H9 (cell line): ENCODE results near the gene ILF2. TPM values are rescaled to one million over a fixed set of nuclear protein-coding genes. Genes with fewer than 3 reads are reported as not detected.

Experiments used
- DNase-seq: peaks from one replicate; pipeline ENCODE4 v3.0.0-alpha.2; 2017
- H2AFZ ChIP-seq: one replicate; pipeline ENCODE4 v1.6.1; 2013; ENCODE audit warnings: mild to moderate bottlenecking, low read length, control low read depth, moderate library complexity
- H2AK5ac ChIP-seq: 2 replicates; pipeline ENCODE4 v1.6.1; 2013; ENCODE audit warnings: low read length, control low read depth, mixed read lengths; ENCODE audit not compliant: insufficient read length
- H2BK120ac ChIP-seq: one replicate; pipeline ENCODE4 v1.6.1; 2013; ENCODE audit warnings: low read depth, mild to moderate bottlenecking, low read length, control low read depth, inconsistent platforms; ENCODE audit not compliant: poor library complexity, severe bottlenecking
- H2BK12ac ChIP-seq: 2 replicates; pipeline ENCODE4 v1.6.1; 2013; ENCODE audit warnings: low read length, control low read depth, mixed read lengths, low read depth; ENCODE audit not compliant: insufficient read length
- H2BK15ac ChIP-seq: 2 replicates; pipeline ENCODE4 v1.6.1; 2013; ENCODE audit warnings: low read depth, low read length, control low read depth
- H2BK20ac ChIP-seq: one replicate; pipeline ENCODE4 v1.6.1; 2013; ENCODE audit warnings: low read depth, mild to moderate bottlenecking, low read length, control low read depth, inconsistent platforms; ENCODE audit not compliant: poor library complexity, severe bottlenecking
- H2BK5ac ChIP-seq: 2 replicates; pipeline ENCODE4 v1.6.1; 2013; ENCODE audit warnings: low read length, control low read depth, mixed read lengths; ENCODE audit not compliant: insufficient read length
- H3K14ac ChIP-seq: 2 replicates; pipeline ENCODE4 v1.6.1; 2013; ENCODE audit warnings: low read length, control low read depth; ENCODE audit not compliant: insufficient read depth
- H3K18ac ChIP-seq: 2 replicates; pipeline ENCODE4 v1.6.1; 2013; ENCODE audit warnings: low read depth, mild to moderate bottlenecking, mixed read lengths, low read length, control low read depth; ENCODE audit not compliant: insufficient read length
- H3K23ac ChIP-seq: 2 replicates; pipeline ENCODE4 v1.6.1; 2013; ENCODE audit warnings: low read length, control low read depth, mixed read lengths, low read depth; ENCODE audit not compliant: insufficient read length
- H3K23me2 ChIP-seq: 2 replicates; pipeline ENCODE4 v1.6.1; 2013; ENCODE audit warnings: low read depth, mild to moderate bottlenecking, mixed read lengths, low read length, control low read depth; ENCODE audit not compliant: insufficient read length, poor library complexity, severe bottlenecking
- H3K27ac ChIP-seq: 2 replicates; pipeline ENCODE4 v1.5.1; 2013; ENCODE audit warnings: low read length, control low read depth, mixed read lengths, low read depth; ENCODE audit not compliant: insufficient read length
- H3K27me3 ChIP-seq: 2 replicates; pipeline ENCODE4 v1.6.1; 2013; ENCODE audit warnings: low read length, control low read depth, inconsistent platforms; ENCODE audit not compliant: insufficient read depth
- H3K4ac ChIP-seq: 2 replicates; pipeline ENCODE4 v1.6.1; 2013; ENCODE audit warnings: low read depth, mild to moderate bottlenecking, control low read depth, inconsistent platforms, low read length, moderate library complexity
- H3K4me1 ChIP-seq: 2 replicates; pipeline ENCODE4 v1.6.1; 2013; ENCODE audit warnings: low read length, control low read depth, inconsistent platforms; ENCODE audit not compliant: insufficient read depth
- H3K4me2 ChIP-seq: 2 replicates; pipeline ENCODE4 v1.6.1; 2013; ENCODE audit warnings: low read length, control low read depth, mixed read lengths; ENCODE audit not compliant: insufficient read length, insufficient read depth
- H3K56ac ChIP-seq: 2 replicates; pipeline ENCODE4 v1.6.1; 2013; ENCODE audit warnings: low read depth, mild to moderate bottlenecking, mixed read lengths, low read length, control low read depth; ENCODE audit not compliant: insufficient read length
- H3K79me1 ChIP-seq: 2 replicates; pipeline ENCODE4 v1.6.1; 2013; ENCODE audit warnings: low read depth, mild to moderate bottlenecking, moderate library complexity, low read length, control low read depth, inconsistent platforms; ENCODE audit not compliant: insufficient read depth, poor library complexity, severe bottlenecking
- H3K79me2 ChIP-seq: 2 replicates; pipeline ENCODE4 v1.6.1; 2013; ENCODE audit warnings: low read length, control low read depth, inconsistent platforms; ENCODE audit not compliant: insufficient read depth
- H3K9ac ChIP-seq: 2 replicates; pipeline ENCODE4 v1.6.1; 2013; ENCODE audit warnings: low read length, control low read depth, mixed read lengths; ENCODE audit not compliant: insufficient read length; ENCODE audit errors: extremely low read depth
- H3K9me3 ChIP-seq: one replicate; pipeline ENCODE4 v1.6.1; 2013; ENCODE audit warnings: low read depth, low read length, inconsistent platforms; ENCODE audit not compliant: control insufficient read depth
- H3T11ph ChIP-seq: one replicate; pipeline ENCODE4 v1.6.1; 2013; ENCODE audit warnings: mild to moderate bottlenecking, low read length, control low read depth, inconsistent platforms
- H4K20me1 ChIP-seq: one replicate; pipeline ENCODE4 v1.6.1; 2013; ENCODE audit not compliant: control insufficient read depth, insufficient read length, insufficient read depth
- H4K5ac ChIP-seq: 2 replicates; pipeline ENCODE4 v1.6.1; 2013; ENCODE audit warnings: low read depth, mild to moderate bottlenecking, mixed read lengths, low read length, control low read depth; ENCODE audit not compliant: insufficient read length
- H4K8ac ChIP-seq: replicated peaks from 2 replicates; pipeline ENCODE4 v1.6.1; 2013; ENCODE audit warnings: low read length, control low read depth, mixed read lengths, low read depth; ENCODE audit not compliant: insufficient read length
- H4K91ac ChIP-seq: 2 replicates; pipeline ENCODE4 v1.6.1; 2013; ENCODE audit warnings: low read depth, mild to moderate bottlenecking, moderate library complexity, mixed read lengths, low read length, control low read depth; ENCODE audit not compliant: insufficient read length
- H3K27ac Mint-ChIP-seq, 3 experiments: 2 replicates in 2 of 3; 3 replicates in 1 of 3; pipeline ENCODE4 v1.8.0; 2020 to 2021; ENCODE audit warnings: mixed read lengths in 3 of 3, mild to moderate bottlenecking in 1 of 3, moderate library complexity in 1 of 3
- H3K27me3 Mint-ChIP-seq: 2 replicates; pipeline ENCODE4 v1.8.0; 2021; ENCODE audit warnings: low read depth, mild to moderate bottlenecking, moderate library complexity, mixed read lengths
- H3K36me3 Mint-ChIP-seq, 3 experiments: 2 replicates in 2 of 3; 3 replicates in 1 of 3; pipeline ENCODE4 v1.8.0; 2020 to 2021; ENCODE audit warnings: low read depth in 3 of 3, mixed read lengths in 3 of 3; ENCODE audit not compliant: insufficient read depth in 1 of 3
- H3K4me1 Mint-ChIP-seq, 2 experiments: 2 replicates each; pipeline ENCODE4 v1.8.0; 2020; ENCODE audit warnings: mixed read lengths in 2 of 2
- H3K4me3 Mint-ChIP-seq, 2 experiments: 2 replicates in 1 of 2; 3 replicates in 1 of 2; pipeline ENCODE4 v1.8.0; 2020 to 2021; ENCODE audit warnings: mild to moderate bottlenecking in 2 of 2, mixed read lengths in 2 of 2, moderate library complexity in 1 of 2
- H3K9me3 Mint-ChIP-seq, 2 experiments: 2 replicates in 1 of 2; 3 replicates in 1 of 2; pipeline ENCODE4 v1.8.0; 2020; ENCODE audit warnings: mild to moderate bottlenecking in 2 of 2, mixed read lengths in 2 of 2, moderate library complexity in 1 of 2
- WGBS: extraction: QIAGEN DNeasy Blood & Tissue Kit; methylation state at CpG from one replicate; pipeline ENCODE4 v1.1.7; 2013; ENCODE audit warnings: missing lambda C conversion rate, low lambda C conversion rate, mixed read lengths; ENCODE audit not compliant: insufficient read length; ENCODE audit errors: extremely low coverage; 5-methylcytosine and 5-hydroxymethylcytosine counted together
- total RNA-seq: library from RNA; stranded (reverse); gene quantifications from 2 replicates; pipeline ENCODE4 v1.2.1, GENCODE V29; 2021
- TF ChIP-seq, protein P1 (sequence below): fragments of 200-600 bp; sonication (generic); conservative IDR thresholded peaks from 3 replicates; pipeline ENCODE4 v1.8.0; 2021; ENCODE audit warnings: antibody characterized with exemption, mild to moderate bottlenecking

The ILF2 gene
- total RNA-seq, 1 experiment from 2014 or later = 357 TPM

DNA sequence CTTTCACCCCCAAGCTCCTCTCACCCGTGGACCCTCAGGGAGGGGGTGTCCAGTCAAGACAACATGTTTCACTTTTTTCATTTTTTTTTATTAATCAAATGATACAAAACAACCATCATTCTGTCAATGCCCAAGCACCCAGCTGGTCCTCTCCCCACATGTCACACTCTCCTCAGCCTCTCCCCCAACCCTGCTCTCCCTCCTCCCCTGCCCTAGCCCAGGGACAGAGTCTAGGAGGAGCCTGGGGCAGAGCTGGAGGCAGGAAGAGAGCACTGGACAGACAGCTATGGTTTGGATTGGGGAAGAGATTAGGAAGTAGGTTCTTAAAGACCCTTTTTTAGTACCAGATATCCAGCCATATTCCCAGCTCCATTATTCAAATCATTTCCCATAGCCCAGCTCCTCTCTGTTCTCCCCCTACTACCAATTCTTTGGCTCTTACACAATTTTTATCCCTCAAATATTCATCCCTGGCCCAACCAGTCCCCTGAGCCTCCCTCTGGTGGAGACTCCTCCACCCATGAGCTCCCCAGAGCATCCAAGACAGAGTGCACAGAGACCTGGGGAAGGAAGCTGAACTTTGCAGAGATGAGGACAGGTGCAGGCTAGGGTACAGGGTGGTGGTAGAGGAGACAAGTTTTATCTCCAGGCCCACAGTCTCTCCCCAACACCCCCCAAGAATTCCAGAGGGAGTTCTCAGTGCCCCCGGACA lies 56.4 kb downstream of the ILF2 start:
- H3K23ac ChIP-seq = no peak overlapping the region
- no peak overlapping the region for H3K4me2 ChIP-seq
- no peaks in the 10 kb centered on the region for H3K79me1 ChIP-seq
- no peaks in the 10 kb centered on the region for H3K9me3 ChIP-seq
- no peak overlapping the region for H2BK5ac ChIP-seq
- H3K36me3 Mint-ChIP-seq = peaks cover 0 to 5% (median 5%) of the 10 kb centered on the region in 3 experiments; a peak in 3 of 7 replicates
- no peak overlapping the region for H2BK120ac ChIP-seq
- no peak overlapping the region for H3K9ac ChIP-seq
- H2AK5ac ChIP-seq = no peak overlapping the region
- H3K27ac Mint-ChIP-seq = no peak overlapping the region
- H3K9me3 Mint-ChIP-seq = no peaks in the 10 kb centered on the region
- H2AFZ ChIP-seq = no peak overlapping the region
- H3T11ph ChIP-seq = no peak overlapping the region
- H2BK15ac ChIP-seq = no peak overlapping the region
- H3K27me3 Mint-ChIP-seq = no peaks in the 10 kb centered on the region; the same call in 1 of the 2 replicates
- no peak overlapping the region for H2BK20ac ChIP-seq
- no peaks in the 10 kb centered on the region for H3K23me2 ChIP-seq
- no peak overlapping the region for H3K27ac ChIP-seq
- H4K91ac ChIP-seq = no peak overlapping the region
- TF ChIP-seq, protein P1, sequence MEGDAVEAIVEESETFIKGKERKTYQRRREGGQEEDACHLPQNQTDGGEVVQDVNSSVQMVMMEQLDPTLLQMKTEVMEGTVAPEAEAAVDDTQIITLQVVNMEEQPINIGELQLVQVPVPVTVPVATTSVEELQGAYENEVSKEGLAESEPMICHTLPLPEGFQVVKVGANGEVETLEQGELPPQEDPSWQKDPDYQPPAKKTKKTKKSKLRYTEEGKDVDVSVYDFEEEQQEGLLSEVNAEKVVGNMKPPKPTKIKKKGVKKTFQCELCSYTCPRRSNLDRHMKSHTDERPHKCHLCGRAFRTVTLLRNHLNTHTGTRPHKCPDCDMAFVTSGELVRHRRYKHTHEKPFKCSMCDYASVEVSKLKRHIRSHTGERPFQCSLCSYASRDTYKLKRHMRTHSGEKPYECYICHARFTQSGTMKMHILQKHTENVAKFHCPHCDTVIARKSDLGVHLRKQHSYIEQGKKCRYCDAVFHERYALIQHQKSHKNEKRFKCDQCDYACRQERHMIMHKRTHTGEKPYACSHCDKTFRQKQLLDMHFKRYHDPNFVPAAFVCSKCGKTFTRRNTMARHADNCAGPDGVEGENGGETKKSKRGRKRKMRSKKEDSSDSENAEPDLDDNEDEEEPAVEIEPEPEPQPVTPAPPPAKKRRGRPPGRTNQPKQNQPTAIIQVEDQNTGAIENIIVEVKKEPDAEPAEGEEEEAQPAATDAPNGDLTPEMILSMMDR = no peak
- no peaks in the 10 kb centered on the region for H3K27me3 ChIP-seq
- no peak overlapping the region for H3K4ac ChIP-seq
- H3K18ac ChIP-seq = no peak overlapping the region
- no peak overlapping the region for H4K8ac ChIP-seq
- no peak overlapping the region for H3K56ac ChIP-seq
- H4K20me1 ChIP-seq = no peaks in the 10 kb centered on the region
- peaks cover 6% of the 10 kb centered on the region; the same call in 1 of the 2 replicates for H3K4me1 ChIP-seq
- no peak overlapping the region for H3K4me3 Mint-ChIP-seq
- no CpG with 5 or more reads among the region's 2 CpGs for WGBS
- H3K14ac ChIP-seq = no peak overlapping the region
- peaks cover 27 to 54% of the 10 kb centered on the region in 2 experiments for H3K4me1 Mint-ChIP-seq
- H4K5ac ChIP-seq = no peak overlapping the region
- no peak for DNase-seq
- no peak overlapping the region for H2BK12ac ChIP-seq
- no peaks in the 10 kb centered on the region for H3K79me2 ChIP-seq
